ENCODE measurements around the gene OR2A7. TPM values are rescaled to one million over a fixed set of nuclear protein-coding genes. Genes with fewer than 3 reads are reported as not detected.
"Not testable (repeated sequence)": the region's sequence is repeated elsewhere in the genome, so short reads cannot be mapped to it uniquely, and the experiment has no call there.

Gene OR2A7
- polyA plus RNA-seq, 1 donor from 2014 or later, result 1.1 TPM

- H3K27me3 Mint-ChIP-seq, H3K4me3 Mint-ChIP-seq, H3K4me1 Mint-ChIP-seq, H3K9me3 Mint-ChIP-seq, H3K27ac Mint-ChIP-seq, H3K36me3 Mint-ChIP-seq: not testable (repeated sequence)
These were observed 40.9 kb downstream of the OR2A7 start for GRCh38 chr7:144223675-144224074.

- not testable (repeated sequence) for H3K27me3 Mint-ChIP-seq, H3K4me3 Mint-ChIP-seq, H3K9me3 Mint-ChIP-seq, H3K27ac Mint-ChIP-seq, H3K36me3 Mint-ChIP-seq, H3K4me1 Mint-ChIP-seq
These were observed 44.1 kb downstream of the OR2A7 start for GRCh38 chr7:144220531-144220930.

GRCh38 chr7:144219149-144219548 lies 45.4 kb downstream of the OR2A7 start:
- not testable (repeated sequence) for H3K4me3 Mint-ChIP-seq, H3K27ac Mint-ChIP-seq, H3K27me3 Mint-ChIP-seq, H3K4me1 Mint-ChIP-seq, H3K36me3 Mint-ChIP-seq, H3K9me3 Mint-ChIP-seq

- not testable (repeated sequence) for H3K36me3 Mint-ChIP-seq, H3K27ac Mint-ChIP-seq, H3K4me1 Mint-ChIP-seq, H3K27me3 Mint-ChIP-seq, H3K4me3 Mint-ChIP-seq, H3K9me3 Mint-ChIP-seq
These were observed 46.0 kb downstream of the OR2A7 start for GRCh38 chr7:144218581-144218980.

- H3K4me3 Mint-ChIP-seq, H3K36me3 Mint-ChIP-seq, H3K27ac Mint-ChIP-seq, H3K9me3 Mint-ChIP-seq, H3K4me1 Mint-ChIP-seq, H3K27me3 Mint-ChIP-seq: not testable (repeated sequence)
These were observed 47.4 kb downstream of the OR2A7 start for GRCh38 chr7:144217200-144217599.

Other genes starting within 250 kb of the OR2A7 start
- gene OR2A5, start 215.8 kb downstream of the OR2A7 start, polyA plus RNA-seq, result not detected
- gene OR2A25, start 195.0 kb downstream of the OR2A7 start, polyA plus RNA-seq, result not detected
- not detected for gene OR2A12, start 178.5 kb downstream of the OR2A7 start, polyA plus RNA-seq
- not detected for gene OR2A2, start 155.2 kb downstream of the OR2A7 start, polyA plus RNA-seq
- not detected for gene OR2A14, start 141.6 kb downstream of the OR2A7 start, polyA plus RNA-seq
- gene CTAGE4, start 81.3 kb downstream of the OR2A7 start, polyA plus RNA-seq, result not detected
- 0.86 TPM for gene ARHGEF35, start 69.0 kb downstream of the OR2A7 start, polyA plus RNA-seq
- gene OR2A42, start 25.2 kb downstream of the OR2A7 start, polyA plus RNA-seq, result not detected
- 0.33 TPM for gene CTAGE8, start 4.5 kb upstream of the OR2A7 start, polyA plus RNA-seq
- gene OR2A1, start 47.6 kb upstream of the OR2A7 start, polyA plus RNA-seq, result not detected
- 1.4 TPM for gene ARHGEF5, start 90.6 kb upstream of the OR2A7 start, polyA plus RNA-seq
- not detected for gene NOBOX, start 138.9 kb upstream of the OR2A7 start, polyA plus RNA-seq